HUDEP-2 (cell line): Measurements from ENCODE around the gene FZR1.
"Not testable (repeated sequence)": the region's sequence is repeated elsewhere in the genome, so short reads cannot be mapped to it uniquely, and the experiment has no call there.

Experiments
- DNase-seq, 76 experiments: peaks; one replicate each; lab custom pipeline; 2025; ENCODE audit not compliant: unreplicated experiment in 76 of 76; lab: John Stamatoyannopoulos, UW

The FZR1 gene

GRCh38 chr19:3494051-3494450 is 12.1 kb upstream of the FZR1 start:
- DNase-seq = peak in 14 of 76 experiments; percentile 10 to 35 (median 23)

DNA sequence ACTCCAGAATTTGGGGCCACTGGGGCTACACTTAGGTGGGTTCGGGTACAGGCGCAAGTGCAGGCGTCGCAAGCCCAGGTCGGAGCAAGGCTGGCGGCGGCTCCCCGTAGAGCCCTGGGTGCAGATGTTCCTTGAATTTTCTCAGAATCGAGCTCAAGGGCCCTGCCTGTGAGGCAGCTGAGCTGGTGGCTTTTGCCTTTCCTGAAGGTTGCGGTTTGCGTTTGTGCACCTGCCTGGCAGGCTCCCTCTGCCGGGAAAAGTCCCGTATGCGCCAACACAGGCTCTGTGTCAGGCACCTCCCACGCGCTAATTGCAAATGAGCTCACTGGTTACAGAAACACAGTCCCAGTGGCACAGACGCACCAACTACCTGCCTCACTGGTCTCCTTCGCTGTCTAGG is 11.6 kb upstream of the FZR1 start:
- no peak for DNase-seq

DNA sequence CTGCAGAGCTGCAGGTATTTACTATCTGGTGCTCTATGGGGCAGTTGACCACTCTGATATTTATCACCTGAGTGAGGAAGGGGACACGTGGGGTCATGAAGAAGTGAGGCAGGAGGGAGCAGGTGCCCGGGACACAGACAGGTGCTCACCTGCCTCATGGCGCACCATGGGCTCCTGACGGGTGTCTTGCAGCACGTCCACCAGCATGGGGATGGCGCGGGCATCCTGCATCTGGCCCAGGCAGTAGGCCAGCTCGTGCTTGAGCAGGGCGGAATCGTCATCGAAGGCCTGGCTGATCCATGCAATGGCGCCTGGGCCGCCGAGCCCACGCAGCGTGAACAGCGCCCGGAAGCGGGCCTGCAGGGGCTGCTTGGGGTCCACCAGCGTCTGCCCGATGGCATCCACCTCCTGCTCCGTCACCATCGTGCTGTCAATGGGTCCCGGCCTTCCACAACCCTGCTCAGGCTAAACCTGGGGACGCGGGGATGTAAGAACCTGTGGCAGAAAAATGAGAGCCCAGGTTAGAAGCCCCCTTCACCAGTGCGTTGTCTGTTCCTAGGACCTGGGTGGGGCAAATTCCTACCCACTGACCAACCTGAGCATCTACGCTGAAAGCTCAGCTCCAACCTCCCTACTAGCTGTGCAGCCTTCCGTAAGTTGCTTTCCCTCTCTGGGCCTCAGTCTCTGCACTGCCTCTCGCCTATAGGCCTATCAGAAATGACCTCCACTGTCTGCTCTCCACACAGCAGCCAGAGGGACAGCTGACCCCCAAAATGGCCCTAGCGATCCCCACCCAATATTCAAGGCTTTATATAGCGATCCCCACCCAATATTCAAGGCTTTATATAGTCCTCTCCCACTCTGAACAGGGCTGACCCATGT is 9.5 kb upstream of the FZR1 start:
- DNase-seq = no peak

DNA sequence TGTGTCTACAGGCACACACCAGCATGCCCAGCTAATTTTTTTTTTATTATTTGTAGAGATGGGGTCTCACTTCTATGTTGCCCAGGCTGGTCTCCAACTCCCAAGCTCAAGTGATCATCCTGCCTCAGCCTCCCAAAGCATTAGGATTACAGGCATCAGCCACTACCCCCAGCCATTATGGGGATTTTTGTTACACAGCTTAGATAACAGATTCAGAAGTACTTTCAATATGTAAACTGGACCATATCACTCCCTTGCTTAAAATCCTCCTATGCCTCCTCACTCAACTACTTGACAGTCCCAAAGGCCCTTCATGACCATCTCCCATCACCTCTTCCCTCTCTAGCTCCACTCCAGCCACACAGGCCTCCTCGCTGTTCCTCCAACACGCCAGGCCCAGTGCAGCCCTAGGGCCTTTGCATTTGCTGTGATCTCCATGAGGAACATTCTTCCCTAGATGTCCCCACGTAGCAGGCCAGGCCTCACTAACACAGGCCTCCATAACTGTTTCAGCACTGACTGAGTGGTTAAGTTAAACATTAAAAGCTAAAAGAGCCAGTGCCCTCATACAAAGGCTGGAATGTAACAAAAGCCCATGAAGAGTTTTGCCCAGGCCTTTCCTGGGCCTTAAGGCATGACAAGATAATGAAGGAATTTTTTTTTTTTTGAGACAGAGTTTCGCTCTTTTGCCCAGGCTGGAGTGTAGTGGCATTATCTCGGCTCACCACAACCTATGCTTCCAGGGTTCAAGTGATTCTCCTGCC is 8.2 kb upstream of the FZR1 start:
- no peak for DNase-seq

DNA sequence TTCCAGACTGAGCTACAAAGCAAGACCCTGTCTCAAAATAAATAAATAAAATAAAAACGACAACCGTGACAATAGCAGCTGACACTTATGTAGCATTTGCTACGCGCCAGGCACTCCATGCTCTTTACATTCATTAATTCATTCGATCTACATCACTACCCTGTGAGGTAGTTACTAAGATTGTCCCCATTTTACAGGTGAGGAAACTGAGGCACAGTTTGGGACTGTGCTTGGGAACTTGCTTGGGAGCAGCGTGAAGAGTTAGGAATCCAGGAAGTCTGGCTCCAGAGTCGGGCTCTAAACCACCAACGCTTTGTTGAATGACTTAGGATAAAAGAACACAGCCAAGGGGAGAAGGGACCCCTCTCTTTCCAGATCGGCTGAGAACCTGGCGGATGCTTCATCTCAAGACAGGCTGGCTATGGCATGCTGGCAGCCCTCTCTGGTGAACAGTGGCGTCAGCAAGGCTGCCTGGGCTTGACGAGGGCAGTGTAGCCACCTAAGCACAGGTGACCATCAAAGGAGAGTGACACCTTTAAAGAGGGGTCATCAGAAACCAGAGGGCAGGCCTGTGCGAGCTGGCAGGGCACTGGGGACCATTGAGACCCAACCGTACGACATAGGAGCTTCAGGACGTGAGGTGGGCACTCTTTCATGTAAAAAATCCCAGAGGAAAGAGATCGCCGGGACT is 6.2 kb upstream of the FZR1 start:
- DNase-seq = no peak

GRCh38 chr19:3500429-3501101 is 5.5 kb upstream of the FZR1 start, which contains the start of gene DOHH:
DOHH (minus strand) TSS chr19:3500674; CDS start chr19:3496814, 3,860 bp downstream.
- DNase-seq = peak; percentile 81 to 99 (median 97)

DNA sequence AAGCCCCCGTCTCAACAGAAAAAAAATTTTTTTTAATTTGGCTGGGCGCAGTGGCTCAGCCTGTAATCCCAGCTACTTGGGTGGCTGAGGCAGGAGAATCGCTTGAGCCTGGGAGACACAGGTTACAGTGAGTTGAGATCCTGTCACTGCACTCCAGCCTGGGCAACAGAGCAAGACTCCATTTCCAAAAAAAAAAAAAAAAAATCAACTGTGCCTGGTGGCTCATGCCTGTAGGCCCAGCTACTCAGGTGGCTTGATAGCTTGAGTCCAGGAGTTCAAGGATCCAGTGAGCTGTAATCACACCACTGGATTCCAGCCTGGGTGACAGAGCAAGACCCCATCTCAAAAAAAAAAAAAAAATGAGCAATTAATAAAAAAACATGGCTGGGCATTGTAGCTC is 4.3 kb upstream of the FZR1 start:
- no peak for DNase-seq

GRCh38 chr19:3503036-3503572 is 3.0 kb upstream of the FZR1 start:
- DNase-seq = peak in 62 of 76 experiments; percentile 18 to 90 (median 61)

- no peak for DNase-seq
Measured at GRCh38 chr19:3504735-3505134, 1.4 kb upstream of the FZR1 start.

- DNase-seq = peak in 1 of 76 experiments; percentile 16
Measured at GRCh38 chr19:3506384-3507340, 551 bp downstream of the FZR1 start.

DNA sequence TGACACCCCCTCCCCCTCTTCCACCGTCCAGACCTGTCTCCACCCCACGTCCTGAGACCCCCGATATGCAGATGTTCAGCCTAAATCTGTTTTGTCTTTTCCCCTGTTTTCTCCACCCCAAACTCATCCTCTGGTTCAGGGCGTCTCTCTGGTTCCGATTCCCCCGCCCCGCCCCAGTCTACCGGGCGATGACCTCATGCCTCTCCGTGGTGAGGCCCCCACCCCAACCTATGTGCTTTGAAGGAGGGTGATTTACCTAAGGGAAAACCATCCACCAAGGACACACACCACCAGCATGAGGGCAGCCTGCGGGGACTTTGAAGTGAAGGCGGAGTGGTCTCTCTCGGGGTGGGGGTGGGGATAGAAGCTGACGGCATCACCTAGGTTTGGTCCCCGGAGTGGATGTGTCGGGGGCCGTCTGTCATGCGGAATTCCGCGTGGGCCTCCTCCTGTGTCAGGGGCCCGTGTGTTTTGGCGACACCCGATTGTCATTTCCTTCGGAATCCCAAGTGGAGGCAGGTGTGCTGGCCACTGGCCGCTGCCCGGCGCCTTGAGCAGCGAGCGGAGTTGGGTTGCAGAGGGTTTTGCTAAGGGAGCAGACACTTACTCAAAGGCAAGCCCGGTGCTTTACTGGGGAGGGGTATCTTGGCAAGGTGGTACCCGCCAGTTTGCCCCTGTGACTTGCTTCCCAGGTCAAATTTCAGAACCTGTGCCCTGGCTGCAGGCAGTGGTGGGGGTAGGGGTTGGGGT is 1.4 kb downstream of the FZR1 start:
- peak in 1 of 76 experiments; percentile 11 for DNase-seq

GRCh38 chr19:3508121-3508661 is 2.1 kb downstream of the FZR1 start:
- not testable (repeated sequence) for DNase-seq

DNA sequence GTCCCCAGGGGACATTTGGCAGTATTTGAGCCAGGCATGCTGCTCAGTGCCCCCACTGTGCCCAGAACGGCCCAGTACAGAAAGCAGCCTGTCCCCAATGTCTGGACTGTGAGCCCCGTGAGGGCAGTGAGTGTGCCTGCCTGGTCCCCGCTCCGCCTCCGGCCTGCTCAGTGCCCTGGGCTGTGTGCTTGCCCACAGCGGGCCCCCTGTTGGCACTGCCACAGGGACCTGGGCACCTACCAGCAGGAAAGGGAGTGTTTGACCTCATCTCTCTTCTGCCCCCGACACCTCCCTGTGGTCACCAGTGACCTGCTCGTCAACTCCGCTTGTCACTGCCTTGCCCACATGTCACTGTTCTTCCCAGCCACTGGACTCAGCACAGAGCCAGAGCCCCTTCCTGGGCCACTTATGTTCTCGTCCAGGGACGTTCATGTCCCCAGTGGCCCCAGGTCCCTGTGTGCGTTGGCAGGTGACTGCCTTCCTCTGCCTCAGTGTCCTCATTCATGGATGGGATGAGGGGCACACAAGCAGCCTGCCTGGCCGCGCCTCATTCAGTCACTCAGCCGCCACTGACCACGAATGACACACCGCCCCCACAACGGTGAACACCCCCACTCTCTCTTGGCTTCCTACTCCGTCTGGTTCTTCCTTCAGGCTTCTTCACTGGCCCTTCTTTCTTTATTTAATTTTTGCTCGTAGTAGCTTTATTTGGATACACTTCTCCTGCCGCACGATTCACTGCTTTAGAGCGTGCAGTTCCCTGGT is 2.8 kb downstream of the FZR1 start:
- peak in 3 of 76 experiments; percentile 15 to 40 (median 33) for DNase-seq

DNA sequence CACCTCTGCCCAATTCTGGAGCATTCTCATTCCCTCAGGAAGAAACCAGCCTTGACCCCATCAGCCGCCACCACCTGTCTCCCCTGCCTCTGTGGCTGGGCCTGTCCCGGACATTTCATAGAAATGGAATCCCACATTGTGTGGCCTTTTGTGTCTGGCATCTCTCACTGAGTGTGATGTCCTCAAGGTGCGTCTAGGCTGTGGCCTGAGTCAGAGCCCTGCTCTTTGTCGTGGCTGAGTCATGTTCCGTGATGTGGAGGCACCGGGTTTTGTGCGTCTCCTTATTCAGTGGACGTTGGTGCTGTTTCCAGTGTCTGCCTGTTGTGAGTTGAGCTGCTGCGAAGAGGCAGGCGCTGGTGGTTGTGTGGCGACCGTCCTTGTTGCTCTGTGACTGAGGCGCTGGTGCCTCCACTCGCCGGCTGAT is 3.5 kb downstream of the FZR1 start:
- DNase-seq = no peak

- DNase-seq = no peak
Measured at GRCh38 chr19:3510727-3511126, 4.6 kb downstream of the FZR1 start.

GRCh38 chr19:3511506-3512251 is 5.6 kb downstream of the FZR1 start:
- DNase-seq = no peak
